HTERT RPE-1 (cell line): ENCODE data around the gene TBXAS1.

Experiments
- in situ Hi-C: fragments of 300-500 bp; cut with MboI; formaldehyde crosslinking; loops from 4 replicates; pipeline ENCODE4 v1.14.3; 2020; ENCODE audit warnings: low sequenced_read_pairs

TBXAS1 gene

GRCh38 chr7:140018125-140019043 is 189.3 kb downstream of the TBXAS1 start:
- in situ Hi-C loops, result no loop called here

- in situ Hi-C loops, result no loop called here
Observed at GRCh38 chr7:140019172-140019571, 190.1 kb downstream of the TBXAS1 start.

- in situ Hi-C loops, result no loop called here
Observed at GRCh38 chr7:140019606-140020005, 190.5 kb downstream of the TBXAS1 start.

GRCh38 chr7:140021603-140022002 is 192.5 kb downstream of the TBXAS1 start:
- in situ Hi-C loops, result no loop called here

- in situ Hi-C loops, result no loop called here
Observed at GRCh38 chr7:140022582-140023211, 193.6 kb downstream of the TBXAS1 start.

GRCh38 chr7:140023728-140024127 is 194.7 kb downstream of the TBXAS1 start:
- in situ Hi-C loops, result no loop called here

- in situ Hi-C loops, result no loop called here
Observed at GRCh38 chr7:140024585-140024984, 195.5 kb downstream of the TBXAS1 start.

GRCh38 chr7:140025241-140025640 is 196.2 kb downstream of the TBXAS1 start:
- in situ Hi-C loops, result no loop called here

GRCh38 chr7:140025814-140026433 is 196.9 kb downstream of the TBXAS1 start:
- in situ Hi-C loops, result no loop called here

GRCh38 chr7:140026935-140027334 is 197.9 kb downstream of the TBXAS1 start:
- in situ Hi-C loops, result no loop called here

- in situ Hi-C loops, result no loop called here
Observed at GRCh38 chr7:140027858-140028257, 198.8 kb downstream of the TBXAS1 start.

GRCh38 chr7:140028311-140028710 is 199.2 kb downstream of the TBXAS1 start:
- in situ Hi-C loops, result no loop called here

GRCh38 chr7:140029072-140029471 is 200.0 kb downstream of the TBXAS1 start:
- in situ Hi-C loops, result no loop called here

- in situ Hi-C loops, result no loop called here
Observed at GRCh38 chr7:140031364-140031763, 202.3 kb downstream of the TBXAS1 start.

GRCh38 chr7:140033036-140033435 is 204.0 kb downstream of the TBXAS1 start:
- in situ Hi-C loops, result no loop called here

- in situ Hi-C loops, result no loop called here
Observed at GRCh38 chr7:140033779-140034363, 204.8 kb downstream of the TBXAS1 start.

- in situ Hi-C loops, result no loop called here
Observed at GRCh38 chr7:140034421-140034820, 205.4 kb downstream of the TBXAS1 start.

GRCh38 chr7:140035400-140036223 is 206.5 kb downstream of the TBXAS1 start:
- in situ Hi-C loops, result no loop called here

- in situ Hi-C loops, result no loop called here
Observed at GRCh38 chr7:140036224-140036962, 207.3 kb downstream of the TBXAS1 start.

- in situ Hi-C loops, result no loop called here
Observed at GRCh38 chr7:140039066-140039465, 210.0 kb downstream of the TBXAS1 start.
